GM08714 (cell line): ENCODE data around the gene KDM8.
A peak's percentile ranks its signal among the peaks of the same experiment; 100 is the strongest.
"Not testable (repeated sequence)": the region's sequence is repeated elsewhere in the genome, so short reads cannot be mapped to it uniquely, and the experiment has no call there.

Experiments used
- H3K4me3 ChIP-seq: fragments of 200-500 bp; sonication (Bioruptor generic); 2 replicates; pipeline ENCODE4 v1.5.1; 2014; ENCODE audit warnings: mild to moderate bottlenecking, low read length, inconsistent platforms
- ZNF274 ChIP-seq: IDR thresholded peaks from 2 replicates; pipeline ENCODE4 v1.6.1; 2012; ENCODE audit warnings: mild to moderate bottlenecking, low read depth, low read length

The KDM8 gene

DNA sequence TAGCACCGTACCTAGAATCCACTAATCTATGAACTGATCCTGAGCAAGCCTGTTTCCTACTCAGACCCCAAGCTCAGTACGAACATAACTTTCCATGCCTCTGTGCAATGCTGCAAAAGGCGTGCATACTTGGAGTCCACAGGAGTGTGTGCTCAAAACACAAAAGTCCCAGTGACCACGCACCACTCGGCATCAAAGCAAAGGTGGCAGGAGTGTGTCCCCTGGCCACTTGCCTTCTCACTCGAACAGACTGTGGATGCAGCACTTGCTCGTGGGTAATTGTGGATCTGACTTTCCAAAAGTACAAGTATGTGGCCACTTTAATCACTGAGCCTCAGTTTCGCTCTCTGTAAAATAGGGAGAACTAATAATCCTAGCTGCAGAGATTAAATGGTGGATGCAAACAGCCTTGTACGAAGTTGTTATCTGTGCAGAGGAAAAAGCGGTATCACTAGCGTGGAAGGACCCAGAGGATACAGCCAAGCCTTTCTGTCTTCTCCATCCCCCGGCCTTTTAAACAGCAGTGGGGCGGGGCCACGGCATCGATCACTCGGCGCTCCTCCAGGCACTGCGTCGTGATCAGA, 311 bp upstream of the KDM8 start:
- H3K4me3 ChIP-seq = peak overlapping the region; percentile 61; the same call in 1 of the 2 replicates
- no peak for TF ChIP-seq ZNF274

- peak overlapping the region; percentile 77 for H3K4me3 ChIP-seq
- no peak for TF ChIP-seq ZNF274
Measured at GRCh38 chr16:27204312-27204915, 1.1 kb downstream of the KDM8 start.

- no peak overlapping the region for H3K4me3 ChIP-seq
Measured at GRCh38 chr16:27205423-27206065, 2.2 kb downstream of the KDM8 start.

DNA sequence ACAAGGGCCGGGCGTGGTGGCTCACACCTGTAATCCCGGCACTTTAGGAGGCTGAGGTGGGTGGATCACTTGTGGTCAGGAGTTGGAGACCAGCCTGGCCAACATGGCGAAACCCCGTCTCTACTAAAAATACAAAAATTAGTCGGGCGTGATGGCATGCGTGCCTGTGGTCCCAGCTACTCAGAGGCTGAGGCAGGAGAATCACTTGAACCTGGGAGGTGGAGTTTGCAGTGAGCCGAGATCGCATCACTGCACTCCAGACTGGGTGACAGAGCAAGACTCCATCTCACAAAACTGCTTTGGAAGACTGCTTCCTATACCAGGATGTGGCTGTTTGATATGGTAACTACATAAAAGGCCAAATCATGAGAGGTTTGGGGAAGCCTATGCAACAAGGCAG, 3.8 kb downstream of the KDM8 start:
- H3K4me3 ChIP-seq = not testable (repeated sequence)

More at GRCh38 chr16:27205423-27206065, 2.2 kb downstream of the KDM8 start:
- no peak for TF ChIP-seq ZNF274

GRCh38 chr16:27208081-27208680, 4.9 kb downstream of the KDM8 start:
- no peak overlapping the region for H3K4me3 ChIP-seq
- no peak for TF ChIP-seq ZNF274

DNA sequence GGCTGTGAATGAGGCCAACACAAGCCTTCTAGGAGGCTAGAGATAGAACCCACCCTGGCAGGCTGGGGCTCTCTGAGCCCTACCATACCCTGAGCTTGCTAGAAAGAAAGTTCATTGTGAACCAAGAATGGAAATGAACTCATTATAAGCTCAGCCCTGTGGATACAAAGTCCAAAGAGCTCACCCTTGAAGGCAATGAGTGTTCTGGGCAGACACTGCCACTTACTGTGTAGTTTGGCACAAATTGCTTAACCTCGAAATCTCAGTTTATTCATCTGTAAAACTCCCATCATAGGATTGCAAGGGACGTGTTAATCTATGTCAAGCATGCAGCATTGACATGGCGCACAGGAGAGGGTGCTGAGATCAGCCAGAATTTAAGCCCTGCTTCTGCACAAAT, 5.5 kb downstream of the KDM8 start:
- no peak for TF ChIP-seq ZNF274
- no peak overlapping the region for H3K4me3 ChIP-seq

- TF ChIP-seq ZNF274 = no peak
- no peak overlapping the region for H3K4me3 ChIP-seq
Measured at GRCh38 chr16:27209591-27209990, 6.3 kb downstream of the KDM8 start.

- no peak for TF ChIP-seq ZNF274
- no peak overlapping the region for H3K4me3 ChIP-seq
Measured at GRCh38 chr16:27210174-27210573, 6.8 kb downstream of the KDM8 start.

DNA sequence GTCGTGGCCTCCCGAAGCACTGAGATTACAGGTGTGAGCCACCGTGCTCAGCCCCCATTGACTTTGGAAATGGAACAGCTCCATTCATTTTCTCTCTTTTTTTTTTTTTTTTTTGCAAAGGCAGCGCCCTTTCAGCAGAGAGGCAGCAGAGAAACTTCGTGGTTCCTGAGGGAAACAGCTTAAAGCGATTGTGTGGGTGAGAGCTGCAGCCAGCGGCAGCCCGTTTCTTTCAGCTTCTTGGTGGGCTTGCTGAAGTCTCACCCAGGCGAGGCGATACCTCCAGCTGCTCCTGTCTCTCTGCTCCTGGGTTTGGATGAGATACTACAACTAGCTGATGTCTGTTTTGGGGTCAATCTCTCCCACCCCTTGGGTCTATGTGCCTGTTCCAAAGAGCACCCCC, 7.7 kb downstream of the KDM8 start:
- H3K4me3 ChIP-seq = no peak overlapping the region
- TF ChIP-seq ZNF274 = no peak

DNA sequence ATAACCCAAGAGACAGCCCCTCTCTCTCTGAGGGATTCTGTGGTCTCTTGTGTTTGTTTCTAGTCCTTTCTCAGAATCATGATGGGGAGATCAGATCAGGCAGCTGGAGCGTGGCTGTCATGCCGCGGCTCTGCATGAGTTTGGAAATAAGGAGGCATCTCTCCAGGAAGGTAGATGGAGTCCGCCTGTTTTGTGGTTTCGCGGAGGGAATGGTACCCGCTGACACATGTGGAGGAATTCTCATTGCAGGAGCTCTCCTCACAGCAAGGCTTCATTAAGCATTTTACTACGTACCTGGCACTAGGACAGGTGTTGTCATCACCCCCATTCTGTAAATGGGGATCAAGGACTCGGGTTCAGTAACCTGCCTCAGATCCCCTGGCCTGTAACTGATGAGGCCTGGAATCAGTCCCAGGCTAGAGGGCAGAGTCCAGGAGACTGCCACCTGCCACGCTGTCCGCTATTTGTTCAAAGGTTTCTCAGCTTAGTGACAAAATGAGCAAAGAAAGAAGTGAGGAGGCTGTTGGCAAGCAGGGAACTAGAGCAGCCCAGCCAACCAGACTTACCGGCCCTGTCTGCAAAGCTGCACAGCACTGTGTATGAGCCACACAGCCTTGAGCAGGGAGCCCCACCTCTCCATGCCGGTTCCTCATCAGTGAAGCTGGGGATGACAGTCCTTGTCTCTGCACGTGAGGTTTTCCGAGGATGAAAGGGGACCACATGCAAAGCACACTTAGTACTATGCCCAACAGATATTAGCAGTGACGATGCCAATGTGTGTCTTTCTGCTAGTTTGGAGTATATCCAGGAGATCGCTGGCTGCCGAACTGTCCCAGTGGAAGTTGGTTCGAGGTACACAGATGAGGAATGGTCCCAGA, 11.0 kb downstream of the KDM8 start:
- no peak overlapping the region for H3K4me3 ChIP-seq
- TF ChIP-seq ZNF274 = no peak

- no peak overlapping the region for H3K4me3 ChIP-seq
- no peak for TF ChIP-seq ZNF274
Measured at GRCh38 chr16:27215660-27216059, 12.3 kb downstream of the KDM8 start.

GRCh38 chr16:27216297-27216885, 13.1 kb downstream of the KDM8 start:
- H3K4me3 ChIP-seq = no peak overlapping the region
- TF ChIP-seq ZNF274 = no peak

DNA sequence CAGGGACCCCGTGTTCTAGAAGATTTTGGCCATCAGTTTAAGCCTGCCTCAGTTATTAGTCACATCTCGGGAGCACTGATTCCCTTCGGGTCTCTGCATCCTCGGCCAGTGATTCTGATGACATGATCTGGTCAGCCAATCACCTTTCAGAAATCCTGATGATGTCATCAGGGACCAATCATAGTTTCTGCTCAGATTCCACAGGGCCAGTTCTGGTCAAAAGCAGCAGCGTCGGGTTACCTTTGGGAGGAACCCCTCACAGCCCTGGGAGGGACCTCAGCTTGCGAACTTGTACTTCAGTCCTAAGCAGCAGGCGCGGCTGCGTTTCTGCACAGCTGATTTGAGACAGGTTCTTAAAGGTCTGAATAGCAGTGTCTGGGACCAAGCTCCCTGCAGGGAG, 13.9 kb downstream of the KDM8 start:
- no peak overlapping the region for H3K4me3 ChIP-seq
- no peak for TF ChIP-seq ZNF274

- TF ChIP-seq ZNF274 = no peak
- H3K4me3 ChIP-seq = no peak overlapping the region
Measured at GRCh38 chr16:27218756-27219155, 15.4 kb downstream of the KDM8 start.

DNA sequence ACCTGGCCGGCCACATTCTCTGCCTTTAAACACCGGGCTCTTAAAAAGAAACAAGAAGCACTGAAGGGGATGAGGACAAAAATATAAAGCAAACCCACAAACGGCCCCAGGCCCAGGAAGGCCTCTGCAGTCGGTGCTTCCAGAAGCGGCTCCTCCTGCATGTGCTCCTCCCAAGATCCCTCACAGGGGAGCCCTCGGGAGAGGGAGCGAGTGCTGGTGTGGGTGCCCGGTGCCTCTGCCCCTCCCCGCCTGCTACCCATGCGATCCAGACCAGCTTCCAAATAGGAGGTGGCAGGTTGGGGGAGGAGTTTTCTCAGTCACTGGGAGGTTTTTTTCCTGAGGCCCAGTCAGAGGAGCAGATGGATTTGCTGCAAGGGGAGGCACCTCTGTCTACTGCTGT, 15.8 kb downstream of the KDM8 start:
- TF ChIP-seq ZNF274 = no peak
- H3K4me3 ChIP-seq = no peak overlapping the region
